ENCODE data around the gene RBM27.

The RBM27 gene, protein sequence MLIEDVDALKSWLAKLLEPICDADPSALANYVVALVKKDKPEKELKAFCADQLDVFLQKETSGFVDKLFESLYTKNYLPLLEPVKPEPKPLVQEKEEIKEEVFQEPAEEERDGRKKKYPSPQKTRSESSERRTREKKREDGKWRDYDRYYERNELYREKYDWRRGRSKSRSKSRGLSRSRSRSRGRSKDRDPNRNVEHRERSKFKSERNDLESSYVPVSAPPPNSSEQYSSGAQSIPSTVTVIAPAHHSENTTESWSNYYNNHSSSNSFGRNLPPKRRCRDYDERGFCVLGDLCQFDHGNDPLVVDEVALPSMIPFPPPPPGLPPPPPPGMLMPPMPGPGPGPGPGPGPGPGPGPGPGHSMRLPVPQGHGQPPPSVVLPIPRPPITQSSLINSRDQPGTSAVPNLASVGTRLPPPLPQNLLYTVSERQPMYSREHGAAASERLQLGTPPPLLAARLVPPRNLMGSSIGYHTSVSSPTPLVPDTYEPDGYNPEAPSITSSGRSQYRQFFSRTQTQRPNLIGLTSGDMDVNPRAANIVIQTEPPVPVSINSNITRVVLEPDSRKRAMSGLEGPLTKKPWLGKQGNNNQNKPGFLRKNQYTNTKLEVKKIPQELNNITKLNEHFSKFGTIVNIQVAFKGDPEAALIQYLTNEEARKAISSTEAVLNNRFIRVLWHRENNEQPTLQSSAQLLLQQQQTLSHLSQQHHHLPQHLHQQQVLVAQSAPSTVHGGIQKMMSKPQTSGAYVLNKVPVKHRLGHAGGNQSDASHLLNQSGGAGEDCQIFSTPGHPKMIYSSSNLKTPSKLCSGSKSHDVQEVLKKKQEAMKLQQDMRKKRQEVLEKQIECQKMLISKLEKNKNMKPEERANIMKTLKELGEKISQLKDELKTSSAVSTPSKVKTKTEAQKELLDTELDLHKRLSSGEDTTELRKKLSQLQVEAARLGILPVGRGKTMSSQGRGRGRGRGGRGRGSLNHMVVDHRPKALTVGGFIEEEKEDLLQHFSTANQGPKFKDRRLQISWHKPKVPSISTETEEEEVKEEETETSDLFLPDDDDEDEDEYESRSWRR

DNA sequence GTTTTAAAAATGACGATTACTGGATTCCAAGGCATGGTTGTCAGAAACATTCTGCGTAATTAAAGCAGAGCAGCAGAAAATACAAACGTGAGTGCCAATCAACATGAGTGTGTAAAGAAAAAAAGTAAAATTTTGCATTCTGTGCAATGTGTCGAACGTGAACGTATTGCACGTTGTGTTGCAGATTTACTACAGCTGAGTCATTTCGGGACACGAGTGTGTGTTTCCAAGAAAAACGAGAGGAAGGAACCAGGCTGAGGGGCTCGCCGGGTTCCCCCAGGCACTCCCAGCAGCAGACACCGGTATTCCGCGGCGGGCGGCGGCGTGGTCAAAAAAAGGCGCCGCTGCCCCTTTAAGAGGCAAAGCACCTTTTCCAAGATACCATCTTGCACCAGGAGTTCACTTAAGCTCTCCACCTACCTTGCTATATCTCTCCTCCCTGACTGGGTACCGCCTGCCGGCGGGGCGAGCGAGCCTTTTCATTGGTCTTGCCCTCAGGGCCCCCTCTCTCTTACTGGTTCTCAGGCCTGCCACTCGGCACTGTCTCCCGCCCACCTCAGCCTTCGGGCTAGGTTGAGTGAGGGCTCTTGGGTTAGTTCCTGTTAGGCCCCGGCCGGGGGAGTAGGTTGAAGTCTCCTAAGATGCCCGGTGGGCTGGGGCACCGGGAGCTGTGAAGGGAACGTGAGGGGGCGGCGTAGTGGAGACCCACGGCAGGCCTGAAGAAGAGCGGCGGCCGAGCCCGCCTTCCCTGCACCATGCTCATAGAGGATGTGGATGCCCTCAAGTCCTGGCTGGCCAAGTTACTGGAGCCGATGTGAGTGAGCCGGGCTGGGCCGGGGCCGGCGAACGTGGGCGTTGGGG lies at the start of gene RBM27:
RBM27 (plus strand) TSS at position 595 of the 861 bp plus-strand sequence; CDS start at position 756, 161 bp downstream.
- H3K36me3 ChIP-seq (ENCODE audit: low read depth), result peaks cover 8% of the 10 kb centered on the region; the same call in 1 of the 2 replicates
- H3K27me3 ChIP-seq (ENCODE audit: insufficient read depth, poor library complexity, severe bottlenecking), result no peaks in the 10 kb centered on the region
- peak; percentile 99 for ATAC-seq (ENCODE audit: low read depth)
- peak within 1 kb of the TSS; percentile 81 for H3K27ac ChIP-seq (ENCODE audit: poor library complexity, severe bottlenecking)
- TF ChIP-seq, protein P1, sequence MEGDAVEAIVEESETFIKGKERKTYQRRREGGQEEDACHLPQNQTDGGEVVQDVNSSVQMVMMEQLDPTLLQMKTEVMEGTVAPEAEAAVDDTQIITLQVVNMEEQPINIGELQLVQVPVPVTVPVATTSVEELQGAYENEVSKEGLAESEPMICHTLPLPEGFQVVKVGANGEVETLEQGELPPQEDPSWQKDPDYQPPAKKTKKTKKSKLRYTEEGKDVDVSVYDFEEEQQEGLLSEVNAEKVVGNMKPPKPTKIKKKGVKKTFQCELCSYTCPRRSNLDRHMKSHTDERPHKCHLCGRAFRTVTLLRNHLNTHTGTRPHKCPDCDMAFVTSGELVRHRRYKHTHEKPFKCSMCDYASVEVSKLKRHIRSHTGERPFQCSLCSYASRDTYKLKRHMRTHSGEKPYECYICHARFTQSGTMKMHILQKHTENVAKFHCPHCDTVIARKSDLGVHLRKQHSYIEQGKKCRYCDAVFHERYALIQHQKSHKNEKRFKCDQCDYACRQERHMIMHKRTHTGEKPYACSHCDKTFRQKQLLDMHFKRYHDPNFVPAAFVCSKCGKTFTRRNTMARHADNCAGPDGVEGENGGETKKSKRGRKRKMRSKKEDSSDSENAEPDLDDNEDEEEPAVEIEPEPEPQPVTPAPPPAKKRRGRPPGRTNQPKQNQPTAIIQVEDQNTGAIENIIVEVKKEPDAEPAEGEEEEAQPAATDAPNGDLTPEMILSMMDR (IDR thresholded peaks at IDR 0.05; ENCODE audit: poor library complexity, severe bottlenecking), result no peak
- DNase-seq (ENCODE audit: low spot score), result peak; percentile 96
- peaks cover 27% of the 10 kb centered on the region for H3K4me1 ChIP-seq (ENCODE audit: insufficient read depth, poor library complexity, severe bottlenecking)
- no peaks in the 10 kb centered on the region for H3K9me3 ChIP-seq (ENCODE audit: severe bottlenecking)
- peak within 1 kb of the TSS; percentile 68 for H3K4me3 ChIP-seq (ENCODE audit: severe bottlenecking)

DNA sequence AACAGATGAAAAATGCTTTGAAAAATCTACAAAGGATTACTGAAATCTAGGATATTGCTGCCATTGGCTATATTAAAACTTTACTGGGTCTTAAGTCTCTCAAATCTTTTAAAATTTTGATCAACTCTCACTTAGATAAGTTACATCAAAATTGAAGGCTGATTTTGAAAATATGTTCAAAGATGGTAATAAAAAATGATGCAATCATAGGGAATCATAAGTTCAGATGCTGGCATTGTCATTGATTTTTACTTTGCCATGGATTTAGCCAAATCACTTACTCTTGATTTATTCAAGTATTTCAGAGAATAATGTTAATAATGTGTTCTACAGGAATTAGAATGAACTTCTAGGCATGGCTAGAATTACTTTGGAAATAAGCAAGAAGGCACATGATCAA lies 45.1 kb upstream of the RBM27 start:
- Histone ChIP-seq H3K27me3 (ENCODE audit: insufficient read depth, poor library complexity, severe bottlenecking) (no peaks in the 10 kb centered on the region), H3K4me1 (ENCODE audit: insufficient read depth, poor library complexity, severe bottlenecking) (no peaks in the 10 kb centered on the region), H3K4me3 (ENCODE audit: severe bottlenecking) (no peak overlapping the region), H3K36me3 (ENCODE audit: low read depth) (peaks cover 100% of the 10 kb centered on the region), H3K27ac (ENCODE audit: poor library complexity, severe bottlenecking) (no peak overlapping the region), H3K9me3 (ENCODE audit: severe bottlenecking) (no peaks in the 10 kb centered on the region)
- TF ChIP-seq, protein P1 (IDR thresholded peaks at IDR 0.05; ENCODE audit: poor library complexity, severe bottlenecking), result no peak
- no peak for ATAC-seq (ENCODE audit: low read depth)
- DNase-seq (ENCODE audit: low spot score), result no peak

DNA sequence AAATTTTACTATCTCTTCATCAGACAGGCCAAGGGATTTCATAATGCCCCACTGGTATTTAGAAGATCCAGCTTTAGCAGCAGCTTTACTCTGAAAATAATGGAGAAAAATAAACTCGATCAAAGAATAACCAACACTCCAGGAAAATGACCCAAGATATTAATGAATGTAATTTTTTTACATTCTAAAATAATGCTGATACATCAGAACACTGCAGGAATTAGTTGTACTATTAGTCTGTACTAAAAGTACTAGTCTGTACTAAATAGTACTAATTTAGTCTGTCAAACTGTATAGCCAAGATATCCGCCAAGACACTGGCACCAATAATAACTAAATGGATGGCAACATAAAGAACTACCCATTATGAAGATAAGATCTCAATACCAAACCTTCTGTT lies 39.0 kb upstream of the RBM27 start:
- ATAC-seq (ENCODE audit: low read depth) (no peak), DNase-seq (ENCODE audit: low spot score) (no peak)
- no peaks in the 10 kb centered on the region for H3K4me1 ChIP-seq (ENCODE audit: insufficient read depth, poor library complexity, severe bottlenecking)
- H3K27ac ChIP-seq (ENCODE audit: poor library complexity, severe bottlenecking), result no peak overlapping the region
- H3K9me3 ChIP-seq (ENCODE audit: severe bottlenecking), result no peaks in the 10 kb centered on the region
- H3K36me3 ChIP-seq (ENCODE audit: low read depth), result peaks cover 100% of the 10 kb centered on the region
- TF ChIP-seq, protein P1 (IDR thresholded peaks at IDR 0.05; ENCODE audit: poor library complexity, severe bottlenecking), result no peak
- no peak overlapping the region for H3K4me3 ChIP-seq (ENCODE audit: severe bottlenecking)
- no peaks in the 10 kb centered on the region for H3K27me3 ChIP-seq (ENCODE audit: insufficient read depth, poor library complexity, severe bottlenecking)

DNA sequence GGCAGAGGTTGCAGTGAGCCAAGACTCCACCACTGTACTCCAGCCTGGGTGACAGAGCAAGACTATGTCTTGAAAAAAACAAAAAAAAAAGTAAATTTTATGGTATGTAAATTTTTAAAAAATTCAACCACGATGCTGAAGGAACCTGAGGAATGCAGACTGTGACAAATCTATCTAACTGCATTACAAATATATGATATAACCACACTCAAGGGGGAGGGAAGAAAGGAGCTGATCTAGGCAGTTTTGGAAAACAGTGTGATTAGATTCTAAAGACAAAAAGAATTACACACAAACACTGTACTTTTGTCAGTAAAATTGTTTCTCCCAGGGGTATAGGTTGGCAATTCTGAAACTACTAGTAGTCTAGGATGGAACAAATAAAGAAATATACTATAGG lies 37.9 kb upstream of the RBM27 start:
- Histone ChIP-seq H3K27ac (ENCODE audit: poor library complexity, severe bottlenecking) (no peak overlapping the region), H3K27me3 (ENCODE audit: insufficient read depth, poor library complexity, severe bottlenecking) (no peaks in the 10 kb centered on the region), H3K4me1 (ENCODE audit: insufficient read depth, poor library complexity, severe bottlenecking) (no peaks in the 10 kb centered on the region), H3K9me3 (ENCODE audit: severe bottlenecking) (no peaks in the 10 kb centered on the region), H3K36me3 (ENCODE audit: low read depth) (peaks cover 100% of the 10 kb centered on the region), H3K4me3 (ENCODE audit: severe bottlenecking) (no peak overlapping the region)
- TF ChIP-seq, protein P1 (IDR thresholded peaks at IDR 0.05; ENCODE audit: poor library complexity, severe bottlenecking), result no peak
- ATAC-seq (ENCODE audit: low read depth) (no peak), DNase-seq (ENCODE audit: low spot score) (no peak)

All from RWPE2 (cell line).